Activated naive CD4-positive, alpha-beta T cell treated with anti-CD3 and anti-CD28 coated beads, Interleukin-2, amount 50 U/mL, for 72 hours (primary cell): Measurements from ENCODE around the gene RIPOR2. TPM values are rescaled to one million over a fixed set of nuclear protein-coding genes. Genes with fewer than 3 reads are reported as not detected.
"Not testable (repeated sequence)": the region's sequence is repeated elsewhere in the genome, so short reads cannot be mapped to it uniquely, and the experiment has no call there.

ENCODE experiments used
- ATAC-seq, 2 donors: fragments of 150-1000 bp; cut with Tn5 transposase; 2 replicates each; pipeline ENCODE4 v1.10.0; 2021; ENCODE audit warnings: mild to moderate bottlenecking in 2 of 2, moderate library complexity in 2 of 2
- DNase-seq, 2 donors: peaks; one replicate each; pipeline ENCODE4 v3.0.0; 2021 to 2022; ENCODE audit warnings: low spot score in 2 of 2
- H3K27ac Mint-ChIP-seq, 2 donors: one replicate each; pipeline ENCODE4 v1.8.0; 2022; ENCODE audit warnings: mild to moderate bottlenecking in 2 of 2, mixed read lengths in 2 of 2
- H3K36me3 Mint-ChIP-seq, 2 donors: one replicate each; pipeline ENCODE4 v1.8.0; 2022; ENCODE audit warnings: mixed read lengths in 2 of 2
- H3K9me3 Mint-ChIP-seq, 2 donors: one replicate each; pipeline ENCODE4 v1.8.0; 2022; ENCODE audit warnings: mixed read lengths in 2 of 2
- total RNA-seq, 2 donors: library from RNA; stranded (reverse); gene quantifications; one replicate each; pipeline ENCODE4 v1.2.3, GENCODE V29; 2022

Gene RIPOR2
- total RNA-seq, 2 donors from 2014 or later: 63.9 to 126 TPM

GRCh38 chr6:24933868-24934401 lies 1.8 kb downstream of the RIPOR2 start:
- no peaks in the 10 kb centered on the region for H3K9me3 Mint-ChIP-seq
- peaks cover 0 to 31% of the 10 kb centered on the region in 2 donors for H3K36me3 Mint-ChIP-seq
- ATAC-seq (no peak), DNase-seq (peak in 1 of 2 donors; percentile 61)
- H3K27ac Mint-ChIP-seq: peak overlapping the region; percentile 83 to 97

GRCh38 chr6:24933266-24933665 lies 2.5 kb downstream of the RIPOR2 start:
- DNase-seq (no peak), ATAC-seq (no peak)
- H3K27ac Mint-ChIP-seq: peak overlapping the region; percentile 83 to 97
- H3K9me3 Mint-ChIP-seq: no peaks in the 10 kb centered on the region
- peaks cover 0 to 38% of the 10 kb centered on the region in 2 donors for H3K36me3 Mint-ChIP-seq

- Mint-ChIP-seq H3K27ac (peak overlapping the region; percentile 83 to 86), H3K9me3 (no peaks in the 10 kb centered on the region), H3K36me3 (peaks cover 0 to 39% of the 10 kb centered on the region in 2 donors)
- DNase-seq (no peak), ATAC-seq (peak; percentile 42 to 57)
Measured at GRCh38 chr6:24932832-24933231, 2.9 kb downstream of the RIPOR2 start.

- peak; percentile 11 to 50 for ATAC-seq
- H3K36me3 Mint-ChIP-seq: peaks cover 7 to 48% of the 10 kb centered on the region in 2 donors
- peaks cover 7% of the 10 kb centered on the region in 2 donors for H3K9me3 Mint-ChIP-seq
- DNase-seq: no peak
- H3K27ac Mint-ChIP-seq: peak overlapping the region; percentile 83 to 86
Measured at GRCh38 chr6:24931718-24932691, 3.8 kb downstream of the RIPOR2 start.

GRCh38 chr6:24931296-24931695 lies 4.5 kb downstream of the RIPOR2 start:
- Mint-ChIP-seq H3K36me3 (peaks cover 11 to 55% of the 10 kb centered on the region in 2 donors), H3K9me3 (peaks cover 7% of the 10 kb centered on the region in 2 donors), H3K27ac (peak overlapping the region; percentile 83 to 86)
- DNase-seq (no peak), ATAC-seq (no peak)

GRCh38 chr6:24930431-24930871 lies 5.3 kb downstream of the RIPOR2 start:
- DNase-seq: no peak
- no peak for ATAC-seq
- Mint-ChIP-seq H3K9me3 (peaks cover 7% of the 10 kb centered on the region in 2 donors), H3K27ac (peak overlapping the region; percentile 83 to 92), H3K36me3 (peaks cover 14 to 54% of the 10 kb centered on the region in 2 donors)

GRCh38 chr6:24929242-24929641 lies 6.5 kb downstream of the RIPOR2 start:
- Mint-ChIP-seq H3K27ac (peak overlapping the region; percentile 83 to 92), H3K36me3 (peaks cover 14 to 43% of the 10 kb centered on the region in 2 donors), H3K9me3 (peaks cover 7% of the 10 kb centered on the region in 2 donors)
- no peak for DNase-seq
- peak; percentile 38 to 39 for ATAC-seq

GRCh38 chr6:24927985-24928745 lies 7.6 kb downstream of the RIPOR2 start:
- peak overlapping the region; percentile 83 to 92 for H3K27ac Mint-ChIP-seq
- H3K36me3 Mint-ChIP-seq: peaks cover 14 to 43% of the 10 kb centered on the region in 2 donors
- H3K9me3 Mint-ChIP-seq: peaks cover 7% of the 10 kb centered on the region in 2 donors
- ATAC-seq: peak; percentile 11 to 37
- DNase-seq: no peak

GRCh38 chr6:24927277-24927955 lies 8.3 kb downstream of the RIPOR2 start:
- DNase-seq (no peak), ATAC-seq (peak in 1 of 2 donors; percentile 11)
- peak overlapping the region; percentile 83 to 92 for H3K27ac Mint-ChIP-seq
- peaks cover 14 to 43% of the 10 kb centered on the region in 2 donors for H3K36me3 Mint-ChIP-seq
- peaks cover 7% of the 10 kb centered on the region in 2 donors for H3K9me3 Mint-ChIP-seq

- peaks cover 14 to 42% of the 10 kb centered on the region in 2 donors for H3K36me3 Mint-ChIP-seq
- H3K27ac Mint-ChIP-seq: peak overlapping the region; percentile 83 to 95
- not testable (repeated sequence) for ATAC-seq, H3K9me3 Mint-ChIP-seq, DNase-seq
Measured at GRCh38 chr6:24926647-24927046, 9.1 kb downstream of the RIPOR2 start.

GRCh38 chr6:24926192-24926591 lies 9.6 kb downstream of the RIPOR2 start:
- ATAC-seq: no peak

GRCh38 chr6:24925661-24926060 lies 10.1 kb downstream of the RIPOR2 start:
- ATAC-seq: no peak
- DNase-seq: no peak
- Mint-ChIP-seq H3K27ac (peak overlapping the region; percentile 83 to 95), H3K9me3 (peaks cover 7% of the 10 kb centered on the region in 2 donors), H3K36me3 (peaks cover 14 to 35% of the 10 kb centered on the region in 2 donors)

More at GRCh38 chr6:24926192-24926591, 9.6 kb downstream of the RIPOR2 start:
- peak overlapping the region; percentile 83 to 95 for H3K27ac Mint-ChIP-seq
- peaks cover 14 to 38% of the 10 kb centered on the region in 2 donors for H3K36me3 Mint-ChIP-seq
- DNase-seq: no peak
- peaks cover 7% of the 10 kb centered on the region in 2 donors for H3K9me3 Mint-ChIP-seq

GRCh38 chr6:24924580-24925356 lies 11.0 kb downstream of the RIPOR2 start:
- Mint-ChIP-seq H3K9me3 (peaks cover 7% of the 10 kb centered on the region in 2 donors), H3K36me3 (peaks cover 14 to 35% of the 10 kb centered on the region in 2 donors), H3K27ac (peak overlapping the region; percentile 83 to 95)
- DNase-seq: no peak
- peak; percentile 53 to 59 for ATAC-seq

GRCh38 chr6:24923885-24924401 lies 11.8 kb downstream of the RIPOR2 start:
- DNase-seq: no peak

GRCh38 chr6:24922814-24923213 lies 12.9 kb downstream of the RIPOR2 start:
- ATAC-seq: peak; percentile 16 to 64
- peaks cover 14 to 18% of the 10 kb centered on the region in 2 donors for H3K36me3 Mint-ChIP-seq
- H3K27ac Mint-ChIP-seq: peak overlapping the region; percentile 83 to 89
- no peak for DNase-seq
- H3K9me3 Mint-ChIP-seq: peaks cover 7% of the 10 kb centered on the region in 2 donors

More at GRCh38 chr6:24923885-24924401, 11.8 kb downstream of the RIPOR2 start:
- H3K27ac Mint-ChIP-seq: peak overlapping the region; percentile 83 to 95
- ATAC-seq: peak; percentile 62 to 63
- H3K36me3 Mint-ChIP-seq: peaks cover 14 to 27% of the 10 kb centered on the region in 2 donors
- H3K9me3 Mint-ChIP-seq: peaks cover 7% of the 10 kb centered on the region in 2 donors
